Heart right ventricle (tissue), 16 donors: ENCODE measurements around the gene CCND2. TPM values are rescaled to one million over a fixed set of nuclear protein-coding genes. Genes with fewer than 3 reads are reported as not detected.

Experiments used
- ATAC-seq, 8 donors: fragments of 200-7000 bp; cut with Tn5 transposase; one replicate each; pipeline ENCODE4 v1.9.1; 2020; ENCODE audit warnings: mild to moderate bottlenecking in 8 of 8, moderate library complexity in 8 of 8, moderate number of reproducible peaks in 1 of 8
- DNase-seq, 2 donors: peaks; one replicate each; pipeline ENCODE4 v3.0.0-alpha.2; 2020
- H3K27ac ChIP-seq, 10 donors: fragments of 200-600 bp; sonication (generic) in 2 of 10; one replicate each; pipeline versions ENCODE4 v1.5.0 to v1.8.0; 2020 to 2022; ENCODE audit warnings: mild to moderate bottlenecking in 3 of 10
- H3K27me3 ChIP-seq, 7 donors: fragments of 200-600 bp; one replicate each; pipeline ENCODE4 v1.8.0; 2021 to 2022; ENCODE audit warnings: mild to moderate bottlenecking in 2 of 7
- H3K36me3 ChIP-seq, 9 donors: fragments of 200-600 bp; sonication (generic) in 1 of 9; one replicate each; pipeline versions ENCODE4 v1.5.0 to v1.8.0; 2020 to 2022; ENCODE audit warnings: mild to moderate bottlenecking in 2 of 9
- H3K4me1 ChIP-seq, 9 donors: fragments of 200-600 bp; sonication (generic) in 1 of 9; one replicate each; pipeline versions ENCODE4 v1.5.0 to v1.8.0; 2020 to 2022; ENCODE audit warnings: mild to moderate bottlenecking in 4 of 9
- H3K4me3 ChIP-seq, 10 donors: fragments of 200-600 bp; sonication (generic) in 2 of 10; one replicate each; pipeline versions ENCODE4 v1.5.0 to v1.8.0; 2020 to 2022; ENCODE audit warnings: mild to moderate bottlenecking in 7 of 10, moderate library complexity in 2 of 10
- H3K9me3 ChIP-seq, 11 donors: fragments of 200-600 bp in 10 of 11; sonication (generic) in 2 of 11; one replicate each; pipeline versions ENCODE4 v1.5.0 to v1.8.0; 2013 to 2022; ENCODE audit warnings: mild to moderate bottlenecking in 2 of 11, control low read depth in 1 of 11, moderate library complexity in 1 of 11
- WGBS, 2 donors: extraction: QIAGEN DNeasy Blood & Tissue Kit; methylation state at CpG; one replicate each; pipeline ENCODE4 v1.1.7; 2013; ENCODE audit warnings: inconsistent platforms in 1 of 2; 5-methylcytosine and 5-hydroxymethylcytosine counted together
- intact Hi-C, 10 donors: fragments of 100-400 bp; cut with DNase I; formaldehyde crosslinking; loops; one replicate each; pipeline versions ENCODE4 v1.11.1 to v1.14.2; 2022
- polyA plus RNA-seq, 2 donors: library from polyadenylated mRNA; stranded (reverse); fragments of 200-250 nt; gene quantifications; one replicate each; pipeline ENCODE4 v1.2.3, GENCODE V29; 2013
- total RNA-seq, 10 donors: library from RNA; stranded (reverse); fragmentation: NEBNext Ultra II Directional in 3 of 10; extraction: Animal tissue kit (Norgen Biotek cat#: 25700) in 3 of 10; gene quantifications; one replicate each; pipeline versions ENCODE4 v1.2.1 to v1.2.4, GENCODE V29; 2021 to 2023
- TF ChIP-seq, protein P1 (sequence below), 9 donors: fragments of 200-600 bp; sonication (generic) in 2 of 9; IDR thresholded peaks; one replicate each; pipeline versions ENCODE4 v1.5.0 to v1.8.0; 2021 to 2022; ENCODE audit warnings: antibody characterized with exemption in 9 of 9, mild to moderate bottlenecking in 5 of 9, moderate library complexity in 1 of 9
- donor health status: Arrhythmogenic right ventricular cardiomyopathy.
- donor health status: ischemic (EF 13 %, LVEDD 7.1; RV severe dilation, severe dysfunction).
- donor health status: healthy with polysubstance abuse.
- donor health status: DM: no; HTN: yes; CAD: no.
- donor health status: DM: no; HTN: no; CAD: no.
- donor health status: ischemic (EF 25% LVEDD 6.9; RV normal size, moderate dysfunction).
- donor health status: ischemic (EF 25% LVEDD 5.7; RV mildly dilated, moderate dysfunction).
- donor health status: healthy.
- donor health status: DM: yes; HTN: yes; CAD: no.
- donor health status: Ischemic cardiomyopathy.
- donor health status: ischemic (EF 35%, LVEDD 5.7; RV mildly dilated, moderate dysfunction).
- donor health status: nonischemic (EF 11% LVEDD 7.7; RV severe dilation, severe dysfunction).
- donor health status: DM: yes; HTN: yes; CAD: no.
- donor health status: PGD.
- donor health status: ischemic (EF 29% LVEDD 5.4; RV normal size, mild dysfunction).
- donor health status: nonischemic (EF 23%, LVEDD 6.1; RV moderate dilation, normal function).

CCND2 gene
- total and polyA plus RNA-seq, 12 donors, result 27.5 to 515 (median 286) TPM

DNA sequence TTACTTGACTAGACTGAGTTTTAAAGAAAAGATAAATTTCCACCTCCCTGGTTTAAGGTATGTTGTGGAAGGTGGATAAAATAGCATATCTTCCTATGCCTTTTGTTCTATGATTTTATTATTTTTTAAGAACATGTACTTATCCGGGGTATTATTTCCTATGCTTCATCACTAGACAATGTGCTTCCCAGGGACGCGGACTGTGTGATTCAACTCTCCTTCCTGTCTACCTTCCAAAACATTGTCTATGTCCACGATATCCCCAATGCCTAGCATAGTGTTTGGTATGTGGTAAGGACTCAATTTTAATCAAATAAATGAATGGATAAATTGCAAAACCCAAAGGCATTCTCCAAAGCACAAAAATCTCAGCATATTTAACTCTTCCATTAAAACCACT lies 8.3 kb upstream of the CCND2 start:
- WGBS, 2 donors, result 64 to 65% methylated on average over 4 of the region's 4 CpGs
- ATAC-seq (no peak), DNase-seq (no peak)
- Histone ChIP-seq H3K4me3 (no peak overlapping the region), H3K36me3 (no peaks in the 10 kb centered on the region), H3K27me3 (peaks cover 0 to 36% (median 3%) of the 10 kb centered on the region in 7 donors), H3K4me1 (peaks cover 0 to 18% (median 10%) of the 10 kb centered on the region in 9 donors), H3K27ac (no peak overlapping the region), H3K9me3 (no peaks in the 10 kb centered on the region)
- intact Hi-C loops, result loop anchor here in 2 of 10 donors (5.0 to 10.0 kb wide), 2 partner anchors 100 to 263 kb away; no protein-coding TSS in a partner anchor
- TF ChIP-seq, protein P1, sequence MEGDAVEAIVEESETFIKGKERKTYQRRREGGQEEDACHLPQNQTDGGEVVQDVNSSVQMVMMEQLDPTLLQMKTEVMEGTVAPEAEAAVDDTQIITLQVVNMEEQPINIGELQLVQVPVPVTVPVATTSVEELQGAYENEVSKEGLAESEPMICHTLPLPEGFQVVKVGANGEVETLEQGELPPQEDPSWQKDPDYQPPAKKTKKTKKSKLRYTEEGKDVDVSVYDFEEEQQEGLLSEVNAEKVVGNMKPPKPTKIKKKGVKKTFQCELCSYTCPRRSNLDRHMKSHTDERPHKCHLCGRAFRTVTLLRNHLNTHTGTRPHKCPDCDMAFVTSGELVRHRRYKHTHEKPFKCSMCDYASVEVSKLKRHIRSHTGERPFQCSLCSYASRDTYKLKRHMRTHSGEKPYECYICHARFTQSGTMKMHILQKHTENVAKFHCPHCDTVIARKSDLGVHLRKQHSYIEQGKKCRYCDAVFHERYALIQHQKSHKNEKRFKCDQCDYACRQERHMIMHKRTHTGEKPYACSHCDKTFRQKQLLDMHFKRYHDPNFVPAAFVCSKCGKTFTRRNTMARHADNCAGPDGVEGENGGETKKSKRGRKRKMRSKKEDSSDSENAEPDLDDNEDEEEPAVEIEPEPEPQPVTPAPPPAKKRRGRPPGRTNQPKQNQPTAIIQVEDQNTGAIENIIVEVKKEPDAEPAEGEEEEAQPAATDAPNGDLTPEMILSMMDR (IDR thresholded peaks at IDR 0.05), result no peak

GRCh38 chr12:4266990-4267389 lies 6.6 kb upstream of the CCND2 start:
- Histone ChIP-seq H3K27me3 (peaks cover 0 to 50% (median 5%) of the 10 kb centered on the region in 7 donors), H3K9me3 (no peaks in the 10 kb centered on the region), H3K4me3 (no peak overlapping the region), H3K36me3 (no peaks in the 10 kb centered on the region), H3K4me1 (peaks cover 0 to 33% (median 19%) of the 10 kb centered on the region in 9 donors), H3K27ac (no peak overlapping the region)
- intact Hi-C loops, result loop anchor here in 2 of 10 donors (5.0 to 10.0 kb wide), 2 partner anchors 102 to 265 kb away; no protein-coding TSS in a partner anchor
- TF ChIP-seq, protein P1 (IDR thresholded peaks at IDR 0.05), result no peak
- 86 to 92% methylated on average over 2 of the region's 2 CpGs for WGBS, 2 donors
- no peak for DNase-seq
- ATAC-seq, result no peak

DNA sequence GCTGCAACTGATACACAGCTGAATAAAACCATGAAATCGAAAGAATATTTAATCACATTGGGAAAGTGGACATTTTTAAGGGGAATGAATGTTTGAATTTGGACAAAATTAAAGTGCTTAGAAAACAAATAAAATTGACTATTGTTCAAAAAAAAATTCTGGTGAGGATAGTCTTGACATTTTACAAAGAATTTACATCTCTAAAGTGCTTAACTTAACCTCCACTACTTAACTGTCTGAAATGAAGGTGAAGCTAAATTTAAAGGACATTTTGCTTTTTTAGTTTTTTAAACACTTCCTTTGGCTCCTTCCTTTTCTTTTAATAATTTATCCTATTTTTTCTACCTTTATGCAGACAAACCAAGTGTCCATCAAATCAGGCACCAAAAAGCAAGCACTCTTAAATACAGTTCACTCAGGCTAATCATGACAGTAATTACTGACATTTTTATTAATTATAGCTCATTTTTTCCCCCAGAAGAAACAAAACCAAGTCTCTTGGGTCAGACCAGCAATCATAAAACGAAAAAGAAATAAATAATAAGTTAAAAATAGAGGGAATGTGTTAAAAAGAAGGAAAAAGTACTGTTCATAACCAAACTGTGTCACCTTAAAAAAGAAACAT lies 5.7 kb upstream of the CCND2 start:
- WGBS, 2 donors, result 69 to 86% methylated on average over 2 of the region's 2 CpGs
- DNase-seq (no peak), ATAC-seq (no peak)
- TF ChIP-seq, protein P1 (IDR thresholded peaks at IDR 0.05), result no peak
- no peaks in the 10 kb centered on the region for H3K9me3 ChIP-seq
- H3K4me3 ChIP-seq, result no peak overlapping the region
- peaks cover 0 to 59% (median 5%) of the 10 kb centered on the region in 7 donors for H3K27me3 ChIP-seq
- no peaks in the 10 kb centered on the region for H3K36me3 ChIP-seq
- peaks cover 5 to 41% (median 28%) of the 10 kb centered on the region in 9 donors for H3K4me1 ChIP-seq
- H3K27ac ChIP-seq, result peak overlapping the region in 3 of 10 donors; percentile 91 to 98 (median 96)
- intact Hi-C loops, result loop anchor here in 3 of 10 donors (2.0 to 10.0 kb wide), 3 partner anchors 103 to 269 kb away; no protein-coding TSS in a partner anchor

GRCh38 chr12:4268329-4269181 lies 5.0 kb upstream of the CCND2 start:
- ATAC-seq (no peak), DNase-seq (no peak)
- TF ChIP-seq, protein P1 (IDR thresholded peaks at IDR 0.05), result no peak
- peaks cover 5 to 48% (median 34%) of the 10 kb centered on the region in 9 donors for H3K4me1 ChIP-seq
- peaks cover 0 to 64% (median 5%) of the 10 kb centered on the region in 7 donors for H3K27me3 ChIP-seq
- peak overlapping the region; percentile 44 to 95 (median 86) for H3K4me3 ChIP-seq
- H3K36me3 ChIP-seq, result no peaks in the 10 kb centered on the region
- WGBS, 2 donors, result 3 to 7% methylated on average over 26 of the region's 26 CpGs
- H3K27ac ChIP-seq, result peak overlapping the region; percentile 47 to 98 (median 93)
- no peaks in the 10 kb centered on the region for H3K9me3 ChIP-seq
- intact Hi-C loops, result loop anchor here in 3 of 10 donors (2.0 to 10.0 kb wide), 3 partner anchors 104 to 270 kb away; no protein-coding TSS in a partner anchor
